Lower leg skin (tissue), 4 donors: ENCODE measurements around the gene BTBD10. TPM values are rescaled to one million over a fixed set of nuclear protein-coding genes. Genes with fewer than 3 reads are reported as not detected.

ENCODE experiments used
- DNase-seq, 2 donors: peaks; one replicate each; pipeline ENCODE4 v3.0.0-alpha.2; 2019; ENCODE audit warnings: low spot score in 2 of 2
- H3K4me3 ChIP-seq: fragments of 200-600 bp; sonication (generic); 2 replicates; pipeline ENCODE4 v1.5.1; 2017; ENCODE audit warnings: mild to moderate bottlenecking, low read depth; ENCODE audit not compliant: poor library complexity, severe bottlenecking
- CTCF ChIP-seq, 3 donors: fragments of 450-650 bp; IDR thresholded peaks; one replicate each; pipeline ENCODE4 v1.5.1; 2016; ENCODE audit warnings: antibody characterized with exemption in 3 of 3, mild to moderate bottlenecking in 3 of 3, moderate library complexity in 2 of 3
- POLR2A ChIP-seq, 2 donors: fragments of 450-650 bp; IDR thresholded peaks; one replicate each; pipeline ENCODE4 v1.6.1; 2016 to 2017; ENCODE audit warnings: antibody characterized with exemption in 2 of 2, mild to moderate bottlenecking in 1 of 2, moderate library complexity in 1 of 2
- WGBS, 2 donors: methylation state at CpG; one replicate each; pipeline ENCODE4 v1.1.5; 2018; 5-methylcytosine and 5-hydroxymethylcytosine counted together
- intact Hi-C: fragments of 100-400 bp; cut with DNase I; formaldehyde crosslinking; loops from one replicate; pipeline ENCODE4 v1.15.0; 2023; ENCODE audit warnings: low total_unique reads
- total RNA-seq, 4 donors: library from RNA; depleted of rRNA; stranded (reverse); fragments of >200 nt; gene quantifications; one replicate each; pipeline ENCODE4 v1.1.0, GENCODE V29; 2016

The BTBD10 gene
- 10 to 100 TPM; 32.2 to 41.0 (median 35.7) TPM for total RNA-seq

GRCh38 chr11:13462901-13463778 lies at the start of gene BTBD10:
Gene BTBD10 (minus strand): TSS chr11:13463222. CDS start chr11:13445124, 18,098 bp downstream.
- intact Hi-C loops: no loop called here
- 1% methylated on average over 49 to 60 of the region's 71 CpGs for WGBS, 2 donors
- TF ChIP-seq CTCF (IDR thresholded peaks at IDR 0.05) (no peak), POLR2A (IDR thresholded peaks at IDR 0.05) (peak in 1 of 2 donors; percentile 15)
- DNase-seq: peak; percentile 90 to 97
- peak within 1 kb of the TSS; percentile 88 for H3K4me3 ChIP-seq

- whole genome bisulfite sequencing, 2 donors: 96 to 97% methylated on average over 1 of the region's 1 CpG
- intact Hi-C loops: no loop called here
- TF ChIP-seq POLR2A (IDR thresholded peaks at IDR 0.05) (no peak), CTCF (IDR thresholded peaks at IDR 0.05) (no peak)
- no peak overlapping the region for H3K4me3 ChIP-seq
- DNase-seq: no peak
Measured at GRCh38 chr11:13503393-13503792, 40.4 kb upstream of the BTBD10 start.

GRCh38 chr11:13502492-13502891 lies 39.5 kb upstream of the BTBD10 start:
- no peak overlapping the region for H3K4me3 ChIP-seq
- no peak for DNase-seq
- intact Hi-C loops: no loop called here
- 68 to 85% methylated on average over 1 of the region's 1 CpG for WGBS, 2 donors
- TF ChIP-seq POLR2A (IDR thresholded peaks at IDR 0.05) (no peak), CTCF (IDR thresholded peaks at IDR 0.05) (no peak)

- TF ChIP-seq POLR2A (IDR thresholded peaks at IDR 0.05) (no peak), CTCF (IDR thresholded peaks at IDR 0.05) (no peak)
- intact Hi-C loops: no loop called here
- WGBS, 2 donors: 88 to 93% methylated on average over 3 of the region's 3 CpGs
- no peak within 1 kb of the TSS for H3K4me3 ChIP-seq
- DNase-seq: no peak
Measured at GRCh38 chr11:13495929-13496328, 32.9 kb upstream of the BTBD10 start, which contains the start of gene PTH. Gene PTH (minus strand): TSS chr11:13495997. CDS start chr11:13492855, 3,142 bp downstream.

- no peak overlapping the region for H3K4me3 ChIP-seq
- TF ChIP-seq POLR2A (IDR thresholded peaks at IDR 0.05): no peak
- no peak for DNase-seq
- intact Hi-C loops: no loop called here
- 47 to 68% methylated on average over 3 of the region's 3 CpGs for WGBS, 2 donors
Measured at GRCh38 chr11:13494051-13494450, 31.0 kb upstream of the BTBD10 start.

- WGBS, 2 donors: 76% methylated on average over 5 of the region's 5 CpGs
- no peak for DNase-seq
- H3K4me3 ChIP-seq: no peak overlapping the region
- intact Hi-C loops: no loop called here
- TF ChIP-seq CTCF (IDR thresholded peaks at IDR 0.05): no peak
- TF ChIP-seq POLR2A (IDR thresholded peaks at IDR 0.05): no peak
Measured at GRCh38 chr11:13487661-13488030, 24.6 kb upstream of the BTBD10 start.
